HL-60 (cell line): ENCODE results near the gene AKAP7.

Experiments
- CTCF ChIP-seq: IDR thresholded peaks from one replicate; pipeline ENCODE4 v1.5.1; 2011; ENCODE audit warnings: low read length, control low read depth, inconsistent platforms; ENCODE audit not compliant: insufficient read depth
- GABPA ChIP-seq: IDR thresholded peaks from 2 replicates; pipeline ENCODE4 v1.6.1; 2012; ENCODE audit warnings: low read depth

- no peak for TF ChIP-seq GABPA
- TF ChIP-seq CTCF: no peak
Measured at GRCh38 chr6:131210469-131210868, 75.2 kb downstream of the AKAP7 start.
